Stimulated activated memory B cell treated with anti-CD40 and anti-IgM and Interleukin-4, amounts not matched to agents 10 μg/mL and 1 μg/mL and 100 μg/mL, for 72 hours (primary cell): Measurements from ENCODE around the gene SYT15.

Source experiments
- ATAC-seq: fragments of 150-1000 bp; cut with Tn5 transposase; 2 replicates; pipeline ENCODE4 v1.10.0; 2021
- H3K27ac Mint-ChIP-seq: one replicate; pipeline ENCODE4 v1.8.0; 2022; ENCODE audit warnings: mild to moderate bottlenecking, mixed read lengths
- H3K27me3 Mint-ChIP-seq: one replicate; pipeline ENCODE4 v1.8.0; 2022; ENCODE audit warnings: mixed read lengths
- H3K36me3 Mint-ChIP-seq: one replicate; pipeline ENCODE4 v1.8.0; 2022; ENCODE audit warnings: mixed read lengths
- H3K4me1 Mint-ChIP-seq: one replicate; pipeline ENCODE4 v1.8.0; 2022; ENCODE audit warnings: mixed read lengths
- H3K4me3 Mint-ChIP-seq: one replicate; pipeline ENCODE4 v1.8.0; 2022; ENCODE audit warnings: mild to moderate bottlenecking, moderate library complexity, mixed read lengths
- H3K9me3 Mint-ChIP-seq: one replicate; pipeline ENCODE4 v1.8.0; 2022; ENCODE audit warnings: mixed read lengths

SYT15 gene

GRCh38 chr10:46550795-46551700 lies 27.9 kb upstream of the SYT15 start:
- Mint-ChIP-seq H3K4me3 (no peak overlapping the region), H3K36me3 (no peaks in the 10 kb centered on the region), H3K4me1 (no peaks in the 10 kb centered on the region), H3K27ac (no peak overlapping the region), H3K9me3 (no peaks in the 10 kb centered on the region), H3K27me3 (no peaks in the 10 kb centered on the region)
- no peak for ATAC-seq

- Mint-ChIP-seq H3K9me3 (no peaks in the 10 kb centered on the region), H3K27me3 (no peaks in the 10 kb centered on the region), H3K4me1 (peaks cover 2% of the 10 kb centered on the region), H3K4me3 (no peak overlapping the region), H3K27ac (no peak overlapping the region), H3K36me3 (no peaks in the 10 kb centered on the region)
- no peak for ATAC-seq
Observed at GRCh38 chr10:46551701-46552525, 27.0 kb upstream of the SYT15 start.

GRCh38 chr10:46552526-46553237 lies 26.2 kb upstream of the SYT15 start:
- Mint-ChIP-seq H3K4me3 (no peak overlapping the region), H3K36me3 (no peaks in the 10 kb centered on the region), H3K27me3 (no peaks in the 10 kb centered on the region), H3K27ac (no peak overlapping the region), H3K4me1 (peaks cover 7% of the 10 kb centered on the region), H3K9me3 (no peaks in the 10 kb centered on the region)
- ATAC-seq, result no peak

DNA sequence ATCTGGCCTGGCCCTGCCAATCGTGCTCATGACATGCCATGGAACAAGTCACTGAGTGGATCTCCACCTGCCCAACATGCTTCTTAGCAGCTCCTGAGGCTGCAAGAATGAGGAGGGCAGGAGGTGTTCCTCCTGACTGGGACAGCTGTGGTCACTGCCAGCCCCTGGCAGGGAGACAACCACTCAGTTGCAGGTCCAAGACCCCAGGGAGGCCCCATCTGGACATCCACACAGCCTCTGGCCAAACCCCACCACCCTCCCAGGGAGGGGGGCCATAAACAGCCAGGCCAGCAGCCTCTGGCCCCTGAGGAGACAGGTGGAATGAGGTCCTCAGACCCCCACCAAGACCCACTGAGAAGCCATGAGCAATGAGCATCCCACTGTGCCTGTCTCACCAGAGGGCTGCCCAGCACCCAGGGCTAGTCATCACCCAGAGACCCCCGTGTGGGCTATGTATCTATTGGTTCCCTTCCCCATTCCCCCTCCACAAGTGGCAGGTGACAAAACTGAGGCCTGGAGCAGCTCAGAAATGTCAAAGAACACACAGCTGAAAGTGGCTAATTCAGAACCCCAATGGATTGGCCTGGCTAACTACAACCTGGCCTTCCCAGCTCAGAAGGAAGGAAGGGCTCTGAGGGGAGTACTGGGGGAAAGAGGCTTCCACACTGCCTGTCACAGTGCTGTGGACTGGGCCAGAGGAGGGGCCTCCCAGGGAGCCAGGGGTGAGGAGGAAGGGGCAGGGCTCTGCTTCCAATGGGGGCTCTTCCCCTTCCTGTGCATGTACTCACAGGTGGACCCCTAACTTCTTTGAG lies 25.5 kb upstream of the SYT15 start:
- Mint-ChIP-seq H3K9me3 (no peaks in the 10 kb centered on the region), H3K27ac (no peak overlapping the region), H3K4me3 (no peak overlapping the region), H3K36me3 (no peaks in the 10 kb centered on the region), H3K4me1 (peaks cover 7% of the 10 kb centered on the region), H3K27me3 (no peaks in the 10 kb centered on the region)
- no peak for ATAC-seq

- Mint-ChIP-seq H3K27ac (no peak overlapping the region), H3K36me3 (no peaks in the 10 kb centered on the region), H3K4me1 (peaks cover 7% of the 10 kb centered on the region), H3K4me3 (no peak overlapping the region), H3K9me3 (no peaks in the 10 kb centered on the region), H3K27me3 (no peaks in the 10 kb centered on the region)
- no peak for ATAC-seq
Observed at GRCh38 chr10:46554166-46554781, 24.7 kb upstream of the SYT15 start.

DNA sequence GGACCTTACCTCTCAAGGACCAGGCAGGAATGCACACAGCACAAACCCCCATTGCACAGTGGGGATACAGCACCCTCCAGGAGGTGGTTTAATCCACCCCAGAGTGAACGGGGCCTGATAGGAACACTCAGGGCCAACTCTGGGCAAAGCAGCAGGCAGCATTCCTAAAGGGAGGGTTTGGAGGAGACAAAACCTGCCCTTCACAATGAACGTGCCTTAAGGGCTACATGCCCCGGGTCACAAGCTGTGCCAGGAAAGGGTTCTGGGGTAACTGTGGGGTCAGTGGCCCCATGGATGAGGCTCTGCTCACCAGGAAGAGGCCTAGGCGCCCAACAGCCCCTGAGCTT lies 23.6 kb upstream of the SYT15 start:
- Mint-ChIP-seq H3K27me3 (no peaks in the 10 kb centered on the region), H3K36me3 (no peaks in the 10 kb centered on the region), H3K9me3 (no peaks in the 10 kb centered on the region), H3K4me1 (peaks cover 7% of the 10 kb centered on the region), H3K4me3 (no peak overlapping the region), H3K27ac (no peak overlapping the region)
- ATAC-seq, result no peak

DNA sequence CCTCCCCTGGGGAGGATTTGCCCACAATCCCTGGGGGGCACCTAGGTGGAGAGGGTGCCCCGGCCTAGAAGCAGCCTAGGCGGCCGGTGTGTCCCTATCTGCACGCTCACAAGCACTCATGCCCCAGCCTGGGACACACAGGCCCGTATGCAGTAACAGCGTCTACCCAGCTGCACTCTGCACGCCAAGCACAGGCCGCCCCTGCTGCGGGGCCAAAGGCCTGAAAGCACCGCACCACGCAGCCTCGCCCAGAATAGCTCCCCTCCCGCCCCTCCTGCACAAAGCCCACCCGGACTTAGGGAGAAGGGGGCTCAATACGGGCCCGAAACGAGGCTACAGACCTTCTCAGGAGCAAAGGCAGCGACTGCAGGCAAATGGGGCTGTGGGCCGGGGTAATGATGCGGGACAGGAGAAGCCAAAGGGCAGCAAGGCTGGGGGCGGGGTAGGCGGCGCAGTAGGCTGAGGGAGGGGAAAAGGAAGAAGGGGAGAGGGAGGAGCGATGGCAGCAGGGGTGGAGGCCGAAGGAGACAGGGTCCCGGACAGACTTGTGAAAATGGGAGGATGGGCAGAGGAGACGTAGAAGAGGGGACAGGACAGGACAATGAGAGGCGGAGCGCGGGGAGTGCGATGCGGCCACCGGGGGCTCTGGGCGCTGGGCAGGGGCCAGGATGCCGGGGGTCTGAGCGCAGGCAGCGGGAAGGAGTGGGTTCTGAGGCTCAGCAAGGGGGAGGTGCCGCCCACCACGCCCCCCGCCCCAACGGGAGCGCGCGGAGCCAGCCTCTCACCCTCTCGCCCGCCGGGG lies 23.0 kb upstream of the SYT15 start:
- Mint-ChIP-seq H3K9me3 (no peaks in the 10 kb centered on the region), H3K4me1 (peaks cover 7% of the 10 kb centered on the region), H3K27ac (no peak overlapping the region), H3K4me3 (peak overlapping the region; percentile 34), H3K36me3 (no peaks in the 10 kb centered on the region), H3K27me3 (no peaks in the 10 kb centered on the region)
- ATAC-seq, result peak; percentile 3

DNA sequence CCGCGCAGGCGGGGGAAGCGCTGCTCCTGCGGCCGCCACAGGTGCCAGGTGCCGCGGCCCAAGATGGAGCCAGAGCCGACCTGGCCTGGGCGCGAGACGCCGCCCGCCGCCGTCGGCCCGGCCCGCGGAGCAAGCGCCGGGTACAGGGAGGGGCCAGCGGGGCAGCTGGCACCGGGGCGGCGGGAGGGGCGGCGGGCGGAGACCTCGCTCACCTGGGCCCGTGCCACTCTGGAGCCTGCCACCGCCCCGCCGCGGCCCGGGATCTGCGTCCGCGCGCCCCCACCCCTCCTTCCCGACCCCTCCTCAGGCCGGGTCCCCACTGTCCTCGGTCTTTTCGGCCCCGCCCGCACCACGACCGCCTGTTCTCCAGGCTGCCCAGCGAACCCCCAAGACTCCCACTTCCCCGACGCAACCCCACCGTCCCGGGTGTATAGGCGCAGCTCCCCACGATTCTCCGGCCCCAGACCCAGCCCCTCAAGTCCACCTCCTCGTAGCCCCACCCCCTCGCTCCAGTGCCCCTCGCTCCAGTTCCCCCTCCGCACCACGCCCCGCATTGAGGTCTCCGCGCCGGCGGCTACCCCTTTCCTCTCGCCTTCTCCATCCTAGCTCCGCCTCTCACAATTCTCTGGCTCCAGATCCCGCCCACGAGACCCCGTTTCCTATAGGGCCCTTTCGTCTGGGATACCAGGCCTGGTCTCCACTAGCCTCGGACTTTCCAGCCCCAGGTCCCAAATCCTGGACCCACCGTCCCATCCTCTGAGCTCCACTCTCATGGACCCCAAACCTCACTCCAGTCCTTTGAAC lies 22.2 kb upstream of the SYT15 start, which contains the start of gene GPRIN2:
Gene GPRIN2 (minus strand): TSS at position 144 of the 804 bp plus-strand sequence. CDS start 5,922 bp downstream, outside the sequence.
- Mint-ChIP-seq H3K4me3 (peak within 1 kb of the TSS; percentile 76), H3K4me1 (peaks cover 7% of the 10 kb centered on the region), H3K27me3 (no peaks in the 10 kb centered on the region), H3K9me3 (no peaks in the 10 kb centered on the region), H3K36me3 (no peaks in the 10 kb centered on the region), H3K27ac (no peak within 1 kb of the TSS)
- peak; percentile 5 for ATAC-seq

- Mint-ChIP-seq H3K9me3 (no peaks in the 10 kb centered on the region), H3K4me3 (peak overlapping the region; percentile 76), H3K27me3 (no peaks in the 10 kb centered on the region), H3K4me1 (peaks cover 7% of the 10 kb centered on the region), H3K36me3 (no peaks in the 10 kb centered on the region), H3K27ac (no peak overlapping the region)
- no peak for ATAC-seq
Observed at GRCh38 chr10:46557319-46558121, 21.4 kb upstream of the SYT15 start.

DNA sequence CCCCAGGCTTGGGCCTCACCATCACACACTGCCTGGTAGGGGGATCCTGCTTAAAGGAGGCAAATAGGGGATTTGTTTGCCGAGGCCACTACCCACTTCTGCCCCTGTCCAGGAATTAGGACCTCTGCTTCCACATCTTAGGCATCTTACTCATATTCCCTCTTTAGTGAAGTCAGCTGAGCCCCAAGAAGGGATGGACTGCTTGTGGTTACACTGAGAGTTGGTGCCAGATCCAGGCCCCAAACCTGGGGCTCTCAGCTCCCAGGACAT lies 20.9 kb upstream of the SYT15 start:
- no peak overlapping the region for H3K4me3 Mint-ChIP-seq
- H3K36me3 Mint-ChIP-seq, result no peaks in the 10 kb centered on the region
- peaks cover 7% of the 10 kb centered on the region for H3K4me1 Mint-ChIP-seq
- no peak for ATAC-seq
- no peaks in the 10 kb centered on the region for H3K9me3 Mint-ChIP-seq
- no peaks in the 10 kb centered on the region for H3K27me3 Mint-ChIP-seq
- H3K27ac Mint-ChIP-seq, result no peak overlapping the region

GRCh38 chr10:46558392-46559185 lies 20.3 kb upstream of the SYT15 start:
- no peak for ATAC-seq

GRCh38 chr10:46559231-46559671 lies 19.7 kb upstream of the SYT15 start:
- Mint-ChIP-seq H3K4me1 (peaks cover 7% of the 10 kb centered on the region), H3K4me3 (no peak overlapping the region), H3K36me3 (no peaks in the 10 kb centered on the region), H3K27me3 (no peaks in the 10 kb centered on the region), H3K9me3 (no peaks in the 10 kb centered on the region), H3K27ac (no peak overlapping the region)
- no peak for ATAC-seq

More at GRCh38 chr10:46558392-46559185, 20.3 kb upstream of the SYT15 start:
- Mint-ChIP-seq H3K27me3 (no peaks in the 10 kb centered on the region), H3K9me3 (no peaks in the 10 kb centered on the region), H3K27ac (no peak overlapping the region), H3K36me3 (no peaks in the 10 kb centered on the region), H3K4me3 (no peak overlapping the region), H3K4me1 (peaks cover 7% of the 10 kb centered on the region)
